ENCODE results near the gene DNAH17.

Gene DNAH17

DNA sequence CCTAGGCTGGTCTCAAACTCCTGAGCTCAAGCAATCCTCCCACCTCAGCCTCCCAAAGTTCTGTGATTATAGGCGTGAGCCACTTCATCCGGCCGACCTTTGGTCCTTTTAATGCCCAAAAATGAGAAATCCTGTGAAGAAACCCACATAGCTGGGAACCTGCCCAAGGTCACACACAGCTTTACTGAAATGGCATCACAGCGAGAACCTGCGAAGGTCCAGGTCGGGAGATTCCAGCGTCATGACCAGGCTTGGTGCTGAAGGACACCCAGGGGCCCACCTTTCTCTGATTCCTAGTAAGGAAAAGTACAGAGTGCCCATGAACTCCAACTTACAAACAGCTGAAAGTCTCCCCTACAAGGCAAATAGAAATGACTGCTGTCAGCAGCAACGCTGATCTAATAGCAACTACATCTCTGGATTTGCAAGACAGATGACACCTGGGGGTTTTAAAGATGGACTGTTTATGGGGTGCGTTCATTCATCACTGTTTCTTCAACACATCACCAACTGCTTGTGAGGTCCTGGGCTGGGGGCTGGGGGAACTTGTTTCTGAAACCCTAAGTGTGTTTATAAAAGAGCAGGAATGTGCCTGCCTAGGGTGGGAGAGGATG, 24.5 kb upstream of the DNAH17 start:
- no peak for DNase-seq

GRCh38 chr17:78600181-78600721, 23.1 kb upstream of the DNAH17 start:
- no peak for DNase-seq

DNA sequence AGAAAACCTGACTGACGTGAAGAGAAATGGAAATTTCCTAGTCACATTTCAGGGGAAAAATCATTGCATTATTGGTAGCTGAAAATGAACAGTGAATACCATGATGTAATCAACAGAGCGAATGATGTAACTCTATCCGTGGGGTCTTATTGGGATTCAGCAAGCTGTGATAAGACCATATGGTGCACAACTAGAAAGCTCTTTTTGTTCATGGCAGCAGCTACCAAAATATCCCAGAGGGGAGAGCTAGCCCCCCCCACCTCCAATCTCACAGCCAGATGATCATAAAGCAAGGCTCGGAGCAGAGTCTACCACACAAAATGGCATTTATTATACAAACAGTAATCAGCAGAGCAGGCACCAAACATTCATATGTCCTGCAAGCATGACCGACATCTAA, 22.2 kb upstream of the DNAH17 start:
- peak; percentile 77 for DNase-seq

- DNase-seq = no peak
These were observed 20.8 kb upstream of the DNAH17 start for GRCh38 chr17:78598013-78598471.

GRCh38 chr17:78596871-78597764, 19.9 kb upstream of the DNAH17 start:
- no peak for DNase-seq

- DNase-seq = no peak
These were observed 18.1 kb upstream of the DNAH17 start for GRCh38 chr17:78595135-78595810.

- DNase-seq = no peak
These were observed 15.8 kb upstream of the DNAH17 start for GRCh38 chr17:78592991-78593329.

GRCh38 chr17:78591263-78591671, 14.1 kb upstream of the DNAH17 start:
- DNase-seq = no peak

DNA sequence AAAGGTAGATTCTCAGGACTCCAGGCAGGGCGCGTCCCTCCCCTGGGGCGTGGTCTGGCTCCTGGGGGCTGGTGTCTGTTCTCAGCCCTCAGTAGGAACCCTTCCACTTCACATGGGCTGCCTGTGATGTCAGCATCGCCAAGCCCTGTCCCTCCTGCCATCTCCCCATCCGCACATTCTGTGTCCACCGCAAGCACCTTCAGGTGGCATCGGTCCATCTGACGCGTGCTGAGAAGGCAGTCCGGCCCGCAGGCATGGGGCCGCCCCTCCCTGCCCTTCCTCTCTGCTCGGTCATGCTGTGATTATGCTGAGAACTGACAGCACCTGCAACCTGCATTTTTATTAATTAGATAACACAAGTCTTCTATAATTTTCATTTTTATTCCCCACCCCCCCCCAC, 12.7 kb upstream of the DNAH17 start:
- no peak for DNase-seq

DNA sequence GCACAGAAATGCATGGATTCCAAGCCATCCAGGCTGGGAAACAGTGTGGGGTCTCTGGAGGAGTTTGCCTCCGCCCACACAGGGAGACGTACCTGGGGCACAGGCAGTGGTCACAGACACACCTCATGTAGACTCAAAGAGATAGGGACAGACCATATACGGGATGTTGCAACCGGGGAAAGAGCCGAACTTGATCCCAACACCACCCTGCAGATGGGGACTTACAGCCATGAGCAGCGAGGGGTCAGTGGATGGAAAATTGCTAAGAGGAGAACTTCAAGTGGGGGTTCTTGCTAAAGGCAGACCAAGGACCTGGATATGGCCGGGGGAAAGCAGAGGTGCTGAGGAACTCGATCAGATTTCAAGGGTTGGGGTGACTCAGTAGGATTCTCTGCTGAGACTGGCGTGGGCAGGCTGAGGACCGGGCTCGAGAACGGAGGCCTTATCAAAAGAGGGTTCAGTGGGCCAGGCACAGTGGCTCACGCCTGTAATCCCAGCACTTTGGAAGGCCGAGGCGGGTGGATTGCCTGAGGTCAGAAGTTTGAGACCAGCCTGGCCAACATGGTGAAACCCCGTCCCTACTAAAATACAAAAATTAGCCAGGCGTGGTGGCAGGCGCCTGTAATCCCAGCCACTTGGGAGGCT, 12.0 kb upstream of the DNAH17 start:
- no peak for DNase-seq

DNA sequence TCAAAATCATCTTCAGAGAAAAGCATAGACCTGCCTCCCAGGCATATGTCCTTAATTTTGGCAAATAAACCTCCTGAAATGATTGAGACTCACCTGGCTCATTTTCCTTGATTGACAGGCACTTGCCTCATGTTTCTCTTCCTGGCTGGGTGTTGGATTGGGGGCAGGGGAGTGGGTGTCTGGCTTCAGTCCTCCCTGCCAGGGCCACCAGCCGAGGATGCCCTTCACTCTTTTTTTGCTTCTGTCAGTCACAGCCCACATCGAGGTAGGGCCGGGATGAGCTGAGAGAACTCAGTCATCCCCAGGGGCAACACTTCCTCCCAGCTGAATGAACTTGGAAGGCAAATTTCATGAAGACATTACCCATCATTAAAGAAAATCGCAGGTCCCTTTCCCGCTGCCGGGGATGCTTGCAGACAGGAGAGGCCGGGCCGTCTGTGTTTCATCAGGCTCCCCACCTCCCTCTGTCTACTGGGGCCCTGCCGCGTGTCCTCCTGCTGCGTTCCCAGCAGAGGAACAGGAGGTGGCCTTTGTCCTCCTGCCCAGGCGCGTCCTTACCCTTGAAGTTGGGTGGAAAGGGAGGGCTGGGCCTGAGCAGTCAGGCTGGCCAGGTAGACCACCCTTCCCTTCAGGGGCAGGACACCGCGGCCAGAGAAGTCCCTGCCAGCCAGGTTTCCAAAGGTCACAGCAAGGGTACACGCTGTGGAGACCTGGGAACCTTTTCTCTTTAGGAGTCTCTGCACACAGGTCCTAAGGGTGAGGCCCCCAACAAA, 11.2 kb upstream of the DNAH17 start:
- no peak for DNase-seq

GRCh38 chr17:78585006-78585630, 7.9 kb upstream of the DNAH17 start:
- no peak for DNase-seq

DNA sequence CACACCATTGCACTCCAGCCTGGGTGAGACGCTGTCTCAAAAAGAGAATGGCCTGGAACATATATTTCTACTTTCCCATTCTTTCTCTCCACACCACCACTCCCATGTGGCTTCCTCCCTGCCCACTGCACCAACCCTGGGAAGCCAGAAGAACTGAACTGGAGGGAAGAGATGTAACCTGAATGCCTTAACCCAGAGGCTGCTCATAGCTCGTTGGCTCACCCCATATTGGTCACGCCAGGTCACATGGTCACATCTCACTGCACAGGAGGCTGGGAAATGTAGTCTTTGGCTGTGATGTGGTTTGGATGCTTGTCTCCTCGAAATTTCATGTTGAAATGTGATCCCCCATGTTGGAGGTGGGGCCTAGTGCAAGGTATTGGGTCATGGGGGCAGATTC, 5.9 kb upstream of the DNAH17 start:
- peak; percentile 36 for DNase-seq

GRCh38 chr17:78581304-78581703, 4.1 kb upstream of the DNAH17 start:
- peak; percentile 65 for DNase-seq

DNA sequence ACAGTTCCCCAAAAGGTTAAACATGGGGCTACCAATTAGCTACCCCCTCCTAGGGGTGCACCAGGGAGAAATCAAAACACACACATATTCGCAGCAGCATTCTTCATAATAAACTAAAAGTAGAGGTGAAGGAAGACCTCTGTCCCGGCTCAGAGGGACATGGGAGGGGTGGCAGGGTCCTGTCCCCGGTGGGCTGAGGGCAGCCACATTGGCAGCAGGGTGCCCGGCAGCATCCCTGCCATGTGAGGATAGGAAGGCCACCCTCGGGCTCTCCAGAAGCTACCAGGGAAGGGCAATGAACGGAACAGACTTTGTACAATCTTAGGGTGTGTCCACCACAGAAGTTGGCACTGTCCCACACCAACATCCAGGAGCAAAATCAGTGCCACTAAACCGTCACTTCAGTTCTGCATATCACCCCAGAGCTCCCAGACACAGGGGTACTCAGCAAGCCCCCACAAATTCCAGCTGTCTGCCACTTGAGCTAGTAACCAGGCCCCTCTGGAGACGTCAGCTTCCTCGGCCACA, 3.1 kb upstream of the DNAH17 start:
- no peak for DNase-seq

DNA sequence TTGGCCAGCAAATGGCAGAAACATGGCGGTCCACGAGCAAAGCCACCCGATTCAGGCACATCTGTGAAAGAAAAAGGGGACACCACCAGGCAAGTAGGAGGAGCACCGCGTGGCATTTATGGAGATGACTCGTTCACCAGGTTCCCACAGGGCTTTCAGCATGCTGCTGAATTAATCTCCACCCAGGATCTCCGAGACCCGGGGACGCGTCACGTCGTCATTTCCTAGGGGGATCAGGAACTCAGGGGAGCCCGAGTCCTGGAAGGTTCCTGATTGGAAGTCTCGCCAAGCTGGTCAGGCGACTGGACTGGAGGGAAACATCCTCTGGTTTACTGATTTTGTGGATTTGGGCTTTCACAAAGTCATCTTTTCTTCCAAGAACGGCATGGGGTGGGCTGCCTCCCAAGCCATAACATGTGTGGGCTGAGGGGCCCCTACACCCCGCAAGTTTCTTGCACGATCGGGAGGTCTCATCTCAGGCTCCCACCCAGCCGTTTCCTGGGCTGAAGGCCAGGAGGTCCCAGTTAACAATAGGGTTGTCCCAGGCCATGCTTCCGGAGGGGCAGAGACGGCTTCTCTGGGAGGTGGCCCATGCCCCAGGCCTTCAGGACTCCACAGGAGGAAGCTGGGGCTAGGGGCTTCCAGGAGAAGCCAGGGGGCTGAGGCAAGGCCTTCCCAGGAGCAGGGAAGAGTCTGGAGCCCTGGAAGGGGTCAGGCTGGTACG, 645 bp downstream of the DNAH17 start:
- DNase-seq = no peak

DNA sequence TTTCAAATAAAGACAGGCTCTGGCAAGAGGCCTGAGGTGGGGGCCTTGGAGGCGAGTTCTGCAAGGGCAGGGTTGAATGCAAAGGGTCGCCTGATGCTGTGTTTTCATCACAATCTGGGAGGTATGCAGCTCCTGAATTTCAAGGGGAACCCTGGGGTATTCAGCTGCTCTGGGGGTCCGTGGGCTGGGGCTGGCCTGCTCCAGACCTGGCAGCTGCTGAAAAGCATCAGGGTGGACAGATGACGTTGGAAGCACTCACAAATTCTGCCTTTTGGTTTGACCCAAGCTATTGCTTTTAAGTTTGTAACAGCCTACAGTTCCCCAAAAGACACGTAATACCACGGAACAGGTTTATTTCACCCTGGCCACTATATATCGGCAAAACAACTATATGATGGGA, 1.3 kb downstream of the DNAH17 start:
- DNase-seq = no peak

DNA sequence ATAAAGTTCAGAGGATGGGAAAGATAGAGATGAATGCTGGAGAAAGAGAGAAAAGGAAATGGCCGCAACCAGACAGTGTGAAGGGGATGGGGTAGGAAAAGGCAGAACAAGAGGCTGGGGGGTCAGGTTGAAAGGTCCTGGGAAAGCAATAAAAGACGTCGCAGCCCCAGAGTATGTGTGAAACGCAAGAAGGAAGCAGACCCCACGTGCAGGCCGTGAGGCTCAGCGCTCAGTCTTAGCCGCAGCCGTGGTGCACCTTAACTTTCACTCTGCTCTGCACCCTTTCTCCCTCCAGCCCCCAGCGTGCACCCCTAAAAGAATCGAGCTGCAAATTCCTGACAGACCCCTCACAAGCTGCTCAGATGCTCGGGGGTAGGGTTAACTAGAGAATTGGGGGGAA, 1.9 kb downstream of the DNAH17 start:
- DNase-seq = no peak

- peak; percentile 43 for DNase-seq
These were observed 3.2 kb downstream of the DNAH17 start for GRCh38 chr17:78573955-78574354.

GRCh38 chr17:78572239-78573205, 4.7 kb downstream of the DNAH17 start:
- peak; percentile 69 for DNase-seq

All from NCI-H82 (cell line).